Skeletal muscle tissue (tissue), 4 donors: ENCODE results near the gene TSPOAP1. TPM values are rescaled to one million over a fixed set of nuclear protein-coding genes. Genes with fewer than 3 reads are reported as not detected.

Experiments used
- H3K27ac ChIP-seq: one replicate; pipeline ENCODE4 v1.7.0; 2013; ENCODE audit warnings: mild to moderate bottlenecking, low read depth, low read length, inconsistent platforms
- H3K27me3 ChIP-seq, 3 donors: one replicate each; pipeline ENCODE4 v1.7.0; 2013; ENCODE audit warnings: low read length in 3 of 3; ENCODE audit not compliant: control insufficient read depth in 3 of 3, insufficient read depth in 3 of 3
- H3K36me3 ChIP-seq, 3 donors: one replicate each; pipeline ENCODE4 v1.7.0; 2013; ENCODE audit warnings: low read length in 3 of 3; ENCODE audit not compliant: control insufficient read depth in 3 of 3, insufficient read depth in 3 of 3
- H3K4me1 ChIP-seq, 3 donors: one replicate each; pipeline ENCODE4 v1.7.0; 2013; ENCODE audit warnings: low read length in 3 of 3, mild to moderate bottlenecking in 3 of 3; ENCODE audit not compliant: control insufficient read depth in 3 of 3, insufficient read depth in 3 of 3
- H3K4me3 ChIP-seq, 3 donors: one replicate each; pipeline ENCODE4 v1.7.0; 2013; ENCODE audit warnings: low read length in 3 of 3
- H3K9ac ChIP-seq, 3 donors: one replicate each; pipeline ENCODE4 v1.7.0; 2013; ENCODE audit warnings: low read length in 3 of 3, mild to moderate bottlenecking in 3 of 3, moderate library complexity in 2 of 3, low read depth in 1 of 3
- H3K9me3 ChIP-seq, 3 donors: one replicate each; pipeline ENCODE4 v1.7.0; 2013; ENCODE audit warnings: low read length in 3 of 3; ENCODE audit not compliant: control insufficient read depth in 3 of 3
- total RNA-seq: library from RNA; depleted of rRNA; stranded (reverse); fragments of >200 nt; gene quantifications from one replicate; pipeline ENCODE4 v1.2.3, GENCODE V29; 2014
- donor health status: Osteomylitis.

TSPOAP1 gene
- total RNA-seq, 1 donor from 2014 or later = 1.0 TPM

DNA sequence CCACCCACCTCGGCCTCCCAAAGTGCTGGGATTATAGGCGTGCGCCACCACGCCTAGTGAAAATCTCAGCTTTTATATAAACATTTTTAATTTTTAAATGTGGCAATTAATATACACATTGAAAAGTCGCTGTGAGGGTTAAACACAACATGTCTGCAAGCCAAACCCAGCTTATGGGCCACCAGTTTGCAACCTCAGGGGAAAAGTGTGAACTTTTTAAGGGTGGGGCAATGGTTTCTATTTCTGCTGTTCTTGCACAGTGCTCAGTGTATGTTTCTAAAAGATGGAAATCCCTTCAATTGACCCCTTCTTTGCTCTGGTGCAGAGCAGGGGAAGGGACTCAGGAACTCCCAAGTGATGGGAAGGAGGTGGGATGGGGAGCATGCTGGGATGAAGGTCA, 41.7 kb upstream of the TSPOAP1 start:
- Histone ChIP-seq H3K36me3 (no peaks in the 10 kb centered on the region), H3K4me3 (no peak overlapping the region), H3K4me1 (no peaks in the 10 kb centered on the region), H3K9ac (no peak overlapping the region), H3K27ac (no peak overlapping the region), H3K9me3 (no peaks in the 10 kb centered on the region), H3K27me3 (no peaks in the 10 kb centered on the region)

DNA sequence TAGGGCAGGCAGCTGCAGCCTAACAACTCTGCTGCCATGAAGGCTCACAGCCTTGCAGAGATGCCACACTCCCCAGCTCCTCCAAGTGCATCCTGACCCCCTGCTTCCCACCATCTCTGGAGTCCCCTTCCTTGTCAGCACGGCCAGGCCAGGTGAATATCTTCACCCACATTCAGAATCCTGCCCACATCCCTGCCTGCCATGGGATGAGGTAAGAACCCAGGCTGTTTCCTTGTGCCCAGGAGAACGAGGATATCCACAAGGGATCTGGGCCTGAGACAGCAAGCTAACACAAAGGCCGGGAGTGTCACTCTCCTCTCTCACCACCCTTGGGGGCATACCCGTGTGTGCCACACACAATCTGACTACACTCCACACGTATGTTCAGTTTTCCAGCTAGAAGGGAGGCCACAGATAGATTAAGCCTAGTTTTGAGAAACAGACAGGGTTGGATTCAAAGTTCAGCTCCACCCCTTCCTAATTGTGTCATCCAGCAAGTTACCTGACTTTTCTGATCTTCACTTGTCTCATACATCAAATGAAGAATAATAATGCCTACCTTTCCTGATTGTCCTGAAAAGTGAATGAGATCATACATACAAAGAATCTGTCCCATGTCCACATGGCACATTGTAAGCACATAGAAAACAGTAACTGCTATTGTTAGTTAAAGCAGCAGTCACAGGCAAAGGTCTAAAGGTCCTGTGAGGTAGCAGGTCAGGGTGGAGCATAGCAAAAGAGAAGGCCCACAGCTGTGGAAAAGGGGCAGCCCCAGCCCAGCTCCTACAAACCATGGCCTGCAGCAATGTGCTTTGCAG, 40.8 kb upstream of the TSPOAP1 start:
- H3K4me1 ChIP-seq = no peaks in the 10 kb centered on the region
- H3K27me3 ChIP-seq = no peaks in the 10 kb centered on the region
- H3K4me3 ChIP-seq = no peak overlapping the region
- H3K9me3 ChIP-seq = no peaks in the 10 kb centered on the region
- no peak overlapping the region for H3K27ac ChIP-seq
- H3K9ac ChIP-seq = no peak overlapping the region
- no peaks in the 10 kb centered on the region for H3K36me3 ChIP-seq

DNA sequence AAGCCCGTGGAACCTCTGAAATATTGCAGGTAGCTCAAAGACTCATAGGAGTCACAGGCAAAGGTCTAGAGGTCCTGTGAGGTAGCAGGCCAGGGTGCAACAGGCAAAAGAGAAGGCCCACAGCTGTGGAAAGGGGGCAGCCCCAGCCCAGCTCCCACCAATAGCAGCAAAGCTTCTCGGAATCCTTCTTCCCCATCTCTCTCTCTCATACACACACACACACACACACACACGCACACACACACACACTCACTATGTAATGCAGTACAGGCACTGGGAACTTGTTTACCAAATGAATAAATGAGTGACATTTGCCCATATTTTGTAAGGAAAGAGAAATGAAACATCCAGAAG, 40.2 kb upstream of the TSPOAP1 start:
- H3K36me3 ChIP-seq = no peaks in the 10 kb centered on the region
- no peak overlapping the region for H3K9ac ChIP-seq
- H3K27ac ChIP-seq = no peak overlapping the region
- H3K4me3 ChIP-seq = no peak overlapping the region
- no peaks in the 10 kb centered on the region for H3K9me3 ChIP-seq
- H3K27me3 ChIP-seq = no peaks in the 10 kb centered on the region
- no peaks in the 10 kb centered on the region for H3K4me1 ChIP-seq

DNA sequence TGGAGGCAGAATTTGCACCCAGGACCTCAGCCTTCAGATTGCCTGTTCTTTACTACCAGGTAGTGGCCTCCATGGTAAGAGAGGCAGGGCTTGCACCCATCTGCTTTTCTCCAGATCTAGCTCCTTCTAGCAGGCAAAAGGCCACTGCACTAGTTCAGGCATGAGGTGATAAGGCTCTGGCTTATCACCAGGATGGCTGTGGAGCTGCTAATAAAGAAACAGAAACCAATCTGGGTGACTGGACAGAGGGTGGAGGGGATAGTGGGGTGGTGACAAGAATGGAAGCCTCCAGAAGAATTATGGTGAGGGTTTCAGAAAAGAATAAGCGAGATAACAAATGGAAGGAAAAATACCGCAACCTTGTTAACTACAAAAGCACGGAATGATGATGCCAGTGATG, 38.9 kb upstream of the TSPOAP1 start:
- Histone ChIP-seq H3K9me3 (no peaks in the 10 kb centered on the region), H3K27me3 (peaks cover 0 to 10% (median 3%) of the 10 kb centered on the region in 3 donors), H3K4me3 (no peak overlapping the region), H3K27ac (no peak overlapping the region), H3K36me3 (no peaks in the 10 kb centered on the region), H3K9ac (no peak overlapping the region), H3K4me1 (no peaks in the 10 kb centered on the region)

DNA sequence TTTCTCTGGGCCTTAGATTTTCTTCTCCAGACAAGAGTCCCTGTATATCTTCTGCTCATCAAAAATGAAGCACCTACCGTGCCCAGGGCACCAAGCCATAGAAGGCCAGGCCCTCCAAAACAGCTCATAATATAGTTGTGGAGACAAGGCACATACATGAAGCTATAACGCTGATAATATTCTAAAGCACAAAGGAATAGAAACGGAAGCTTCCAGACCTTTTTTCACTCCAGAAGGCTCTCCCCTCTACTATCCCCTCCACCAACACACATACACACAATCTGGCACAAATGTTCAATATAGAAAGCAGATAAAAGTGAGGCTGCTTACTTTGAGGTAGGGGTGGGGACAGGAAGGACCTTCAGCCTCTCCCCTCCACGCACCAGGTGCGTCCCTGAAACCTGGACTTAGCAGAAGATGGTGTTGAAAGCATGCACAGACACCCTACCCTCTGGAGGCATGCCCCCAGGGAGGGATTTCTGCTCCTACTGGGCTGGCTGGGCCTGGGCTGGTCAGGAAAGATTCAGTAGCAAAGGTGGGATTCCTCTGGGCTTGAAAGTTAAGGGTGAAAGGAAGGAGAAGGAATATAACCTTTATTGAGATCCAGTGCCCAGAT, 37.5 kb upstream of the TSPOAP1 start:
- no peak overlapping the region for H3K4me3 ChIP-seq
- peaks cover 0 to 12% (median 3%) of the 10 kb centered on the region in 3 donors for H3K27me3 ChIP-seq
- no peak overlapping the region for H3K27ac ChIP-seq
- H3K9ac ChIP-seq = no peak overlapping the region
- H3K9me3 ChIP-seq = no peaks in the 10 kb centered on the region
- no peaks in the 10 kb centered on the region for H3K4me1 ChIP-seq
- no peaks in the 10 kb centered on the region for H3K36me3 ChIP-seq

DNA sequence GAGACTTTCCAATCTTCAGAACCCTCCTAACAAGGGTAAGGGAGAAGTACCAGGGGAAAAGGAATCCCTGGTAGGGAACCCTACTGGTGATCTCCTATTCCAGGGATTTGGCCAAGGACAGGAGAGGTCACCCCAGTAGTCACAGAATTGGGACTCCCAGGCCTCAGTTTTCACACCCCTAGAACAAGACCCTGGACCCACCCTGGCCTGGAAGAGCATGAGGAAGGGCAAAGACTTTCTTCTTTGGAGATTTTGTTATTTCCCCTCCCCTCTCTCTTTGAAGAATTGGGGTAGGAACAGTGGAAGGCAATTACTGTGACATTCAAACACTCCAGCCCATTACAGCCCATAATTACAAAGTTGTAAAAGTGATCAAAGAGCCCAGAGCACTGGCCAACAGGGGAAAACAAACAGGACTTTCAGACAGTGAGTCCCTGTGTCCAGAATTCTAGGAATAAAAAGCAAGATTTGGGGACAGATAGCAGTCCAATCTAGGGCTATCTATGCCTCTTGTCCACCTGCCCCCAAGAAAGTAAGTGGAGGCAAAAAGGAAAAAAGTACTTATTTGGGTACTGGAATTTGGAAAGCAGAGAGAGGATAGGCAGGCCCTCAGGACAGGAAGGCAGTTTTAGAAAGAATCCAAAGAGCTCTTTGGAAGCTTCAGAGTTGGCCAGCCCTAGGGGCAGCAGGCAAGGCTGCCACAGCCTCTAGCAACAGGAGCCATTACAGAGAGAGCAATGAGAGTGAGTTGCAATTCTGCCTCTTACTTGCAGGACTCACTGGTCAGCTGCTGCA, 36.8 kb upstream of the TSPOAP1 start:
- Histone ChIP-seq H3K4me1 (no peaks in the 10 kb centered on the region), H3K9ac (no peak overlapping the region), H3K27ac (no peak overlapping the region), H3K9me3 (no peaks in the 10 kb centered on the region), H3K4me3 (no peak overlapping the region), H3K27me3 (peaks cover 0 to 12% (median 3%) of the 10 kb centered on the region in 3 donors), H3K36me3 (no peaks in the 10 kb centered on the region)

DNA sequence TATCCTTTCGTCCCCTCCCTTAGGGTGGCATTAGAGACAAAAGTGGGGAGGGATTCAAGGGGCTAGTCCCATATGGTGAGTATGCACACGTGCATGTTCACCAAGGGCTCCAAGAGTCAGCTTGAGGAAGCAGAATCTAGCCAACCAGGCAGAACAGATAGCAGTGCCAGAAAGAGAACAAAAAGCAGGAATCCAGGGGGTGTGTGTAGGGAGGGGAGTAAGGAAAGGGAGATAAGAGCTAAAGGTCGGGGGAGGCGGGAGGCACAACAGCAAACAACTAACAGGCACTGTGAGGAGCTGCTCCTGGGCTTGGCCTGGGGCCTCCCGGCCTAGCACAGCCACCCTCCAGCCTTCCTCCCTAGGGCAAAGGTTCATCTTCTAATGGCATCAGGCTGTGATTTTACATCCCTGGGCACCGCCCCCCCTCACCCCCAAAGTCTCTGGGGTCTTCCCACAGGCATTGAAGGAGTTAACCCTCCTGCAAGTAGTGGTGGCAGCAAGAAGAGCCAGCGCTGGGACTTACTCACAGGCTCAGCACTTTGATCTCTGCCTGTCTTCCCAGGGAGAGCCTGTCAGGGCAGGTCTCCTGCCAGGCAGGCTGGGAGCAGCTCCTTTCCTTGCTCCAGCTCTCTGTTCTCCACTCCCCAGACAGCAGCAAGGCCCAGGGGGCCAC, 35.8 kb upstream of the TSPOAP1 start:
- H3K4me1 ChIP-seq = no peaks in the 10 kb centered on the region
- H3K27me3 ChIP-seq = peaks cover 0 to 12% (median 3%) of the 10 kb centered on the region in 3 donors
- no peak overlapping the region for H3K27ac ChIP-seq
- H3K9ac ChIP-seq = no peak overlapping the region
- no peaks in the 10 kb centered on the region for H3K9me3 ChIP-seq
- no peaks in the 10 kb centered on the region for H3K36me3 ChIP-seq
- H3K4me3 ChIP-seq = no peak overlapping the region

DNA sequence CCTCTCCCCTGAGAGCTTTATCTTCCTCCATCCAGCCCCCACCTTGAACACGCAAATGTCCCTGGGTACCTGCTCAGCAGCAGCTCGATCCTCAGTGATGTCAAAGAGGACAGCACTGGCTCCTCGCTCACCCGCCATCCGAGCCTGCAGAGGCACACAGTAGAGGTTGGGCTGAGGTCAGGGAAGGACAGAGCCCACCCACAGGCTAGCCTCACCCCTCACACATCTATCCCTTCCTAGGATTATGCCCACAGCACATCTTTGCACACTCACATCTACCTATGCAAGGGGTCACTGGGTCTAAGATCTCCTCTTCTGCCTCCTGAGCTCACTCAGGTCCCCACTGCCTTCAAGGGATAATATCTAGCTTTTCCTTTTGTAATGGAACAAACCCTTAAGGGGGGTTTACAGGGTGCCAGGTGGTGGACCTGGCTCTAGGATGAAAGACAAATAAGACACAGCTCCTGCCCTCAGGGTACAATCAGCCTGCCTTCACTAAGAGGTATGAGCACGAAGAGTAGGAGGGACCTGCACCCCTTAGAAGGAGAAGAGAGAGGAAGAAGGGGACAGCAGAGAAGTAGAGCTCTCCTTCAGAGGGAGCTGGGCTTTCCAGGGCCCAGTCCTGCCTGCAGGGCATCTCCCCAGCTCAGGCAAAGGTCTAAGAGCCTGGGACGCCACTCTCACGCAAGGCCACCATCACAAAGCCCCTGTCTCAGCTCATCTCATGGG, 35.0 kb upstream of the TSPOAP1 start:
- Histone ChIP-seq H3K4me3 (no peak overlapping the region), H3K4me1 (no peaks in the 10 kb centered on the region), H3K9me3 (no peaks in the 10 kb centered on the region), H3K27ac (no peak overlapping the region), H3K36me3 (no peaks in the 10 kb centered on the region), H3K9ac (no peak overlapping the region), H3K27me3 (peaks cover 0 to 12% (median 3%) of the 10 kb centered on the region in 3 donors)

DNA sequence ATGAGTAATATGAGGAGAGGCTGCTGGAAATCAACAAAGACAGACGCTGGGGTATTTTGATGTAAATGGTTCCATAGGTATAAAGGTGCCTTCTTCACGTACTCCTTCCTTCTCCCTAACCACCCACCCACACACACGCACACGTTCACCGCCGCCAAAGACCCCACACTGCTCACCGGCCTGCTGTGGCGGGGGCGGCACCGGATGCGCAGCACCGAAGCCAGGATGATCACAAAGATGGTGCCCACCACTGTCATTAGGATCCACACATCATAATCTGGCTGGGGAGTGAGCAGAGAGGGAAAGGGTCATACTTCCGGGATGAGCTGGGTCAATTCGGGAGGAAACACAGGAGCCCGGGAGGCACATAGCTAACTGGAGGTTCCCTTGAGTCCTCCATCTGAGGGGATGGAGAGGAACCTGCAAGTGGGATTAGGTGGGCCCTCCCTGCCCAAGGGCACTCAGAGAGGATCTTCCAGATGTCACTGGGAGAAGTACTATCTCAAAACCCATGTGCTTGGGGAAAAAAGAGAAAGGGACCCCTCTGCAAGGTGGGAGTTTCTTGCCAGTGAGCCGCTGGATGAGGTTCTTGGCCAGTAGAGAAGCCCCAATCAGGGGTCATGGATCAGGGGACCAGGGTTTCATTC, 33.9 kb upstream of the TSPOAP1 start:
- H3K4me3 ChIP-seq = no peak overlapping the region
- H3K36me3 ChIP-seq = no peaks in the 10 kb centered on the region
- peaks cover 0 to 12% (median 3%) of the 10 kb centered on the region in 3 donors for H3K27me3 ChIP-seq
- no peaks in the 10 kb centered on the region for H3K4me1 ChIP-seq
- H3K27ac ChIP-seq = no peak overlapping the region
- no peak overlapping the region for H3K9ac ChIP-seq
- H3K9me3 ChIP-seq = no peaks in the 10 kb centered on the region
